HG03432 (cell line): ENCODE data around the gene MXI1.
"Not testable (repeated sequence)": the region's sequence is repeated elsewhere in the genome, so short reads cannot be mapped to it uniquely, and the experiment has no call there.

Experiments used
- ATAC-seq: cut with Tn5 transposase; IDR thresholded peaks from one replicate; pipeline ENCODE4 v1.9.1; 2021; ENCODE audit warnings: mild to moderate bottlenecking, moderate library complexity; ENCODE audit not compliant: unreplicated experiment

Gene MXI1

DNA sequence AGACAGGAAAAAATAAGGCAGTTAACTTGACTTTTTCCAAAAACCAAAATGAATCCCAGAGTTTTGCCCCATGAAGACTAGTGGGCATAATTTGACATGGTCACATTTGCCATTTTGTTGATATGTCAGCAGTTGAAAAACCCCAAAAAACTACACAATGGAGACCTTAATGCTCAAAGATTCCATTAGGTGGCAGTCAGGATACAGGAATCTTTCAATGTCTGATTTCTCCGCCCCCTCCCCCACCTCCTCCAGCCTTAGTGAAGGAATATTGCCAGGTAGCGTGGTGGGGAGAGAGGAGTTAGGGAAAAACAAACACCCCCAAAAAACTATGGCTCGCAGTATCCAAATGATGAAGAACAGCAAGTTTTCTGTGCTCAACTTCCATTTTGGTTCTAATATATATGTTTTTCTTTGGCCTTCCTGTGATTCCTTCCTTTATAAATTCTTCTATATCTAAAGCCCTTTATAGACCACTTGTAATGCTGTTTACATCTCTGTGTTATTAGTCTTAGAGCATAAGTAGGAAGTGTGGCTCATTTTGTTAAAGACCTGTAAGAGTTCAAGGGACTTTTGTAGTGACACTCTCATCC, 104.0 kb downstream of the MXI1 start:
- no peak for ATAC-seq

DNA sequence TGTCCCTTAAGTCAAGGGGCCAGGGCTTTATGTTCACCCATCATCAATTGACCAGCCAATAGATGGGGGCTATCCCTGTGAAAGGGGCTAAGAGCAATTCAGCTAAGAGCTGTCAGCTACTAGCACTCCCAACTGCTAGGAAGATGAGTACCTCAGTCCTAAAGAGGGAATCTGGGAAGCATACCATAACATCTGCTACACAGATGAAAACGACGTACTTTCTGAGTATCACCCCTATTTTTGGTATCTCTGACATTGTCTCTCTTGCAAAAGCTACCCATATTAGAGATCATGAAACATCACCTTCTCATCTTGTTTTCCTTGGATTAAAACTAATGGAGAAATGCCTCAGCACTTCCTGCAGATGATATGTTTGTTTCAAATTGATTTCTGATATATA, 104.8 kb downstream of the MXI1 start:
- ATAC-seq = no peak

DNA sequence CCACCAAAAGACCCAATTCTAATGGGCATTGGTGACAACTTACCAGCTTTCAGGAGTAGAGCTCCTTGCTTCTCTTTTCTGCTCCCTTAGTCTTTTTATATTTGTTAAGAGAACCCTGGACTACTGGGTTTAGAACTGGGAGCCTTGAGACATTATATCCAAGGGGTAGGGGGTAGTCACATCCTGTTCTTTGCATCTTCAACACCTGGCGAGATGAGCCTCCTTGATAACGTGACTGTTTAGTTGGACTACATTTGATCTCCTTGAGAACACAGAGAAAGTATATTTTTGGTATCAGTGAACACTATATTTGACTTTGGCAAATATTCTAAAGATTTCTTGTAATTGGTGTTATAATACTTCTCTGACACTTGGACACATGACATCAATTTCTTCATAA, 106.3 kb downstream of the MXI1 start:
- no peak for ATAC-seq

- ATAC-seq = peak; percentile 73
Measured at GRCh38 chr10:110317866-110318850, 110.8 kb downstream of the MXI1 start.

DNA sequence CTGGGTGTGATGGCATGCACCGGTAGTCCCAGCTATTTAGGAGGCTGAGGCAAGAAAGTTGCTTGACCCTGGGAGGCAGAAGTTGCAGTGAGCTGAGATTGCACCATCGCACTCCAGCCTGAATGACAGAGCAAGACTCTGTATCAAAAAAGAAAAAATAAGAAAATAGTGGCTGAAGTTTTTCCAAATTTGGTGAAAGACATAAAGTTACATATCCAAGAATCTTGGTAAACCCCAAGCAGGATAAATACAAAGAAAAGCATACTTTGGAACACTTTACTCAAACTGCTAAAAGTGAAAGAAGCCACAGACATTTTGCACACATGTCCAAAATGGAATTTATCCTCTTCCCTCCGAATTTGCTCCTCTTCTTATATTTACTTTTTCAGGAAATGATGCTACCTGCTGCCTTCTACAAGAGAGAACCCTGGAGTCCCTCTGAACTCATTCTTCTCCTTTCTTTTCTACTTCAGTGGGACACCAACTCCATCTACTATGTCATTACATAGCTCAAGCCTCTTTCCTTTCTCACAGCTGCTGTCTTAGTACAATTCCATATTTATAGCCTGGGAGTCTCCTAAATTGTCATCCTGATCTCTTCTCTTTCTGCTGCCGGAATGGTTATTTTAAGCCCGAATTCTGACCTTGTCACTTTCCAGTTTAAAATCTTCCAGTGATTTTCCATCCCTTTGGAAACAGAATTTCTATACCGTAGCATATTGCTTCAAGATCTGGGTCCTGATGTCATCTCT, 114.6 kb downstream of the MXI1 start:
- ATAC-seq = no peak

DNA sequence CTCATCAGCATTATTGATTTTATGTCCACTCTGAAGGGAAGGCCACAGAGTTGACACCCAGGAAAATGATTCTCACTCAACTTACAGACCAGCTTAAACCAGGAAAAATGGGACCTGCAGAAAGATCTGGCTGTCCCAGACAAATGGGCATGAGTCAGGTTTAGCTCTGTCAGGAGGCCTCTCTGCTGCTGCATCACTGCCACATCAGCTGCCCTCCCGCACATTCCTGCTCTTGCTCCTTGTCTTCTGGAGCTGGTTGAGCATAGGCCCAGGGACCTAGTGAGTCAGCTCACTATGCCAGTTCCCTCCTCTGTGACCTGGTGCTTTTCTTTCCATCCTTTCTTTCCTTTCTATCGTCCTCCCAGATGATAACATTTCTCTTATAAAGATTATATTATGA, 116.1 kb downstream of the MXI1 start:
- no peak for ATAC-seq

- ATAC-seq = peak; percentile 74
Measured at GRCh38 chr10:110324201-110324804, 116.9 kb downstream of the MXI1 start.

DNA sequence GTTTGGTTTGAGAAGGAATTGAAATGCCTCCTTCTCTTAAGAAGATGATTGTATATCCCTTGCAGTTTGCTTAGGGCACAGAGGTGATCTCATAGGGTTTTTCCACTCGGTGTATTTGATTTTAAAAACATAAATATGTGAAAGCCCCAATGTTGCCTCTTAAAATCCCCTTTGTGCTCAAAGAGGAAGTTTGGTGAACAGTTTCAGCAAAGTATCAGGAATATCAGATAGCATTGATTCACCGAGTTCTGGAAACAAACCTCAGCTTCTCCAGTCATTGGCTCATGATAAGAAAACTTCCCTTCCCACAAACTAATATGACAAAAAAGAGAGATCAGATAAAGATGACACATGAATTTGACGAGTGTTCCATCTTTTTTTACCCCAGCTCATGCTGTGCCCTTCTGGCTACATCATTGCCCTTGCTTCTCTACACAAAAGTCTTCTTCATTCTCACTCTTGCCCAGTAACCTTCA, 117.4 kb downstream of the MXI1 start:
- peak; percentile 68 for ATAC-seq

DNA sequence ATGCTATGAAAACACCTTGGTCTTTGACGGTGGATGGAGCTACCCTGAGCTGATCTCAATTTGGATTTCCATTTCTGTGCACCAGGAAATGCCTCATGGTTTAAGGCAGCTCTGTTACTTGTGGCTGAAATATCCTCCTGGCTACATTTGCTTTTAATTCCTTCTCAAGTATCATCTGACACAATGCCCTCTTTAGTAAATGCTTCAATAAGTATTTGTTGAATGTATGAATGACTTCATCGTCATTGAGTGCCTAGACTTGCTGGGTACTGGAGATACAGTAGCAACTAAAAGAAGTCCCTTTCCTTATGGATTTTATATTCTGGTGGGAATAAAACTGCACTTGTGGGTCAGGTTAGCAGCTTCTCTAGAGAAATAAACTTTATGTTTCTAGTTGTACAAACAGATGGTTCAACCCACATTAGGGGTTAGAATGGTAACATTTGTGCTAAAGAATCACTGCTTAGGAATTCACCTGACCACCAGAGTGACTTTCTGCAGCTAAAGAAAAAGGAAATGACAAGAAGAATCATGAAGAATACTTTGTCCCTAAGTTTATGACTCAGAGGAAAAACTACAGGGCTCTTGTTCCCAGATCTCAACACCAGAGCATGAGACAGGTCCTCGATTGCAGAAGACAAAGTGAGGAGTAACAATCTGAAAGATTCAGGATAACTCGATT, 119.1 kb downstream of the MXI1 start:
- peak; percentile 38 for ATAC-seq

DNA sequence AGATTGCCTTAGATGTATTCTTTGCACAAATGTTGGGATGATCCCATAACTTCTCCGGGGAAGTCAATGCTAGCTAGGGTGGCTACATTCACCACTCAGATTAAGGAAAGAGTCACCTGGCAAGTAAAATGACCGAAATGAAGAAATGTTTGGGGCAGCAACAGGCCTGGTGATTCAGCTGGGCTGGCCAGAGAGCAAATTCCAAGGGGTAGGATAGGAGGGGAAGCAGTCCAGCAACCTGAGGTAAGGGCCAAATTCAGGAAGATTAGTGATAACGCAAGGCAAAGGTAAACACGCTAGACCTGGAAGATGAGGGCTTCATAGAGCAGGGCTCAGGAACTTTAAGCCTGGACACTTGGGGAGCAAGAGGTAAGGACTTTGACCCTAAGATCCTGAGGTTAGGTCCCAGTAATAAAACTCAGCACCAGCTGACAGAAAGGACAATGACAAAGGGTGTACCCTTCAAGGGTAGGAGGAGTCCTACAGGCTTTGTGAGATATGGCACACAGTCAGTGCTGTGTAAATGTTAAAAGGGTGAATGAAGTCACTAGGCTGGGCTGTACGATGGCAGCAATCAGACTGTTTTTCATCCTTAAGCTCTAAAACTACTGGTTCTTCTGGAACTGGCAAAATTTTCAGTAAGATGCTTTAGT, 120.0 kb downstream of the MXI1 start:
- ATAC-seq = no peak

DNA sequence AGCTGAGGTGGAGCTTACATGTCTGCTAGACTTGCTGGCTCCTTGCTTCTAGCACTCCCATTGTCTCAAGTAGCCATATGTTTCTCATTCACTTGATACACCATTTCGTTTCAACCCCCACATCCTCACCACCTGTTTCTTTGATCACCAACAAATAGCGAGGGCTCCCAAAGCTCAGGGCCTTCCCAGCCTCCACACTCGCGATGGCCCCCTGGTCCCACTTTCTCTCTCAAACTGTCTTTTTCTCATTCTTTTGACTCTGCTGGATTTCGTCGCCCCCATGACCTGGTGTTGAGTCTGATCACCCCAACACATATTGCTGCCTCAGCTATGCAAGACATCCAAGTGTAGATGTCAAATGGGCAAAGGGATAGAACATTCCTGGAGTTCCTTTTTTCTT, 123.3 kb downstream of the MXI1 start:
- no peak for ATAC-seq

DNA sequence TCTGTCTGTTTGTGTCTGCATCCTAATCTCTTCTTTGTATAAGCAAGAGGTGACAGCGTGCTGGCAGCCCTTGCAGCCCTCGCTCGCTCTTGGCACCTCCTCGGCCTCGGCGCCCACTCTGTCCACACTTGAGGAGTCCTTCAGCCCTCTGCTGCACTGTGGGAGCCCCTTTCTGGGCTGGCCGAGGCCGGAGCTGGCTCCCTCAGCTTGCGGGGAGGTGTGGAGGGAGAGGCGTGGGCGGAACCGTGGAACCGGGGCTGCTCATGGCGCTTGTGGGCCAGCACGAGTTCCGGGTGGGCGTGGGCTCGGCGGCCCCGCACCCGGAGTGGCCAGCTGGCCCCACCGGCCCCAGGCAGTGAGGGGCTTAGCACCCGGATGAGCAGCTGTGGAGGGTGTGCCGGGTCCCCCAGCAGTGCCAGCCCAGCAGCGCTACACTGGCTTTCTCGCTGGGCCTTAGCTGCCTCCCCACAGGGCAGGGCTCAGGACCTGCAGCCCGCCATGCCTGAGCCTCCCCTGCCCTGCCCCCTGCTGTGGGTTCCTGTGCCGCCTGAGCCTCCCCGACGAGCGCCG, 123.9 kb downstream of the MXI1 start:
- not testable (repeated sequence) for ATAC-seq

GRCh38 chr10:110334061-110334656, 126.8 kb downstream of the MXI1 start:
- ATAC-seq = no peak

GRCh38 chr10:110335314-110336064, 128.1 kb downstream of the MXI1 start:
- ATAC-seq = peak; percentile 46

DNA sequence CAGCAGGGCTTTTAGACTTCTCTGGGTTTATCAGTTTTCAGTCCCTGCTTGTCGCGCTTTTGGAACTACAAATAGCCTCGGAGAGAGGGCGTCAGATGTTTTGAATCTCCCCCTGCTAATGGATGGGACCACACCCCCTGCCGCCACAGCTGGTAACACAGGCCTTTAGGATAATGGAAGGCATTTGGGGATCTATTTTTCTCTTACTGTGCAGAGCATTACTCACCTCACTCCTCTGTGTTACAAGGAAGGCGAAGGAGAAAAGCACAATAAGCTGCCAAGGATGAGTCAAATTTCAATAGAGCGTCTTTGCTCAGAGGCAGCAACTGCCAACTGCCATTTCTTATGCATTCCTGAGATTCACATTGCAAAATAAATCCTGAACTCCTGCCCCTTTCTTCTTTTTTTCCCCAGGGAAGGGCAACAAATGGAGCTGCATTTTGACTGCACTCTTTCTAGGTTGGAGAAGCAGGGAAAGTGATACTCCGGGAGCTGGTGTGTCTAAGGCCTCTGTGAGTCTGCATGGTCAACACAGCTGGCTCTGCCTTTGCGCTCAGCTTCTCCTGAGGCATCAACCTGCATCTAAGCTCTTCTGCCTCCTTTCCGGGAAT, 128.8 kb downstream of the MXI1 start:
- ATAC-seq = no peak
